ELR (cell line): ENCODE results near the gene FBXO5.
"Not testable (repeated sequence)": the region's sequence is repeated elsewhere in the genome, so short reads cannot be mapped to it uniquely, and the experiment has no call there.

Experiments used
- DNase-seq: peaks from one replicate; pipeline ENCODE4 v3.0.0-alpha.2; 2015; ENCODE audit warnings: low read depth

The FBXO5 gene

GRCh38 chr6:152986978-152987377 lies 4.1 kb upstream of the FBXO5 start:
- DNase-seq: no peak

- DNase-seq: not testable (repeated sequence)
These were observed 2.5 kb upstream of the FBXO5 start for GRCh38 chr6:152985300-152985699.

- DNase-seq: no peak
These were observed 1.7 kb upstream of the FBXO5 start for GRCh38 chr6:152984513-152984872.

GRCh38 chr6:152983637-152984512 lies 1.0 kb upstream of the FBXO5 start:
- peak; percentile 91 for DNase-seq

GRCh38 chr6:152981989-152982903 lies 595 bp downstream of the FBXO5 start:
- peak; percentile 36 for DNase-seq

GRCh38 chr6:152981219-152981618 lies 1.6 kb downstream of the FBXO5 start:
- DNase-seq: no peak

- DNase-seq: no peak
These were observed 2.2 kb downstream of the FBXO5 start for GRCh38 chr6:152980656-152981055.

- DNase-seq: no peak
These were observed 3.7 kb downstream of the FBXO5 start for GRCh38 chr6:152979116-152979515.

GRCh38 chr6:152978058-152978457 lies 4.8 kb downstream of the FBXO5 start:
- no peak for DNase-seq

GRCh38 chr6:152977556-152977955 lies 5.3 kb downstream of the FBXO5 start:
- no peak for DNase-seq

GRCh38 chr6:152976749-152977148 lies 6.1 kb downstream of the FBXO5 start:
- DNase-seq: no peak

- DNase-seq: no peak
These were observed 7.5 kb downstream of the FBXO5 start for GRCh38 chr6:152975204-152975915.

- DNase-seq: no peak
These were observed 8.9 kb downstream of the FBXO5 start for GRCh38 chr6:152973916-152974315.

GRCh38 chr6:152969688-152970418 lies 13.0 kb downstream of the FBXO5 start:
- no peak for DNase-seq

GRCh38 chr6:152966168-152966894 lies 16.5 kb downstream of the FBXO5 start:
- DNase-seq: not testable (repeated sequence)

- DNase-seq: no peak
These were observed 23.5 kb downstream of the FBXO5 start for GRCh38 chr6:152959333-152959732.

- peak; percentile 35 for DNase-seq
These were observed 25.0 kb downstream of the FBXO5 start for GRCh38 chr6:152957796-152958195.

GRCh38 chr6:152954443-152954842 lies 28.4 kb downstream of the FBXO5 start:
- no peak for DNase-seq

- peak; percentile 63 for DNase-seq
These were observed 29.9 kb downstream of the FBXO5 start for GRCh38 chr6:152952866-152953509.

- DNase-seq: peak; percentile 73
These were observed 30.8 kb downstream of the FBXO5 start for GRCh38 chr6:152952045-152952444.
